Left lung (tissue), 10 donors: ENCODE results near the gene SENP5. TPM values are rescaled to one million over a fixed set of nuclear protein-coding genes. Genes with fewer than 3 reads are reported as not detected.

ENCODE experiments used
- ATAC-seq: fragments of 200-7000 bp; cut with Tn5 transposase; one replicate; pipeline ENCODE4 v1.9.1; 2020; ENCODE audit warnings: moderate library complexity
- DNase-seq, 4 donors: peaks; one replicate each; pipeline ENCODE4 v3.0.0-alpha.2; 2013 to 2020
- H3K27ac ChIP-seq, 2 donors: fragments of 200-600 bp; sonication (generic) in 1 of 2; one replicate each; pipeline versions ENCODE4 v1.5.0 to v1.8.0; 2020 to 2021
- H3K27me3 ChIP-seq, 2 donors: fragments of 200-600 bp; sonication (generic) in 1 of 2; one replicate each; pipeline versions ENCODE4 v1.5.0 to v1.8.0; 2020 to 2021
- H3K36me3 ChIP-seq, 2 donors: fragments of 200-600 bp; sonication (generic) in 1 of 2; one replicate each; pipeline versions ENCODE4 v1.5.0 to v1.8.0; 2020 to 2021
- H3K4me1 ChIP-seq, 2 donors: fragments of 200-600 bp; one replicate each; pipeline ENCODE4 v1.8.0; 2021
- H3K4me3 ChIP-seq, 2 donors: fragments of 200-600 bp; sonication (generic) in 1 of 2; one replicate each; pipeline versions ENCODE4 v1.5.0 to v1.8.0; 2020 to 2021; ENCODE audit warnings: mild to moderate bottlenecking in 1 of 2
- H3K9me3 ChIP-seq, 2 donors: fragments of 200-600 bp; sonication (generic) in 1 of 2; one replicate each; pipeline versions ENCODE4 v1.5.0 to v1.8.0; 2020 to 2021
- CTCF ChIP-seq, 2 donors: fragments of 200-600 bp; sonication (generic) in 1 of 2; IDR thresholded peaks; one replicate each; pipeline versions ENCODE4 v1.5.0 to v1.8.0; 2021; ENCODE audit warnings: antibody characterized with exemption in 2 of 2
- intact Hi-C, 2 donors: fragments of 100-400 bp; cut with DNase I; formaldehyde crosslinking; loops; one replicate each; pipeline versions ENCODE4 v1.11.2 to v1.14.2; 2022
- polyA plus RNA-seq, 6 donors: library from polyadenylated mRNA; unstranded; fragments of 120-200 nt; gene quantifications; one replicate each; pipeline ENCODE4 v1.2.1, GENCODE V29; 2013; ENCODE audit not compliant: insufficient read length in 6 of 6
- total RNA-seq, 2 donors: library from RNA; stranded (reverse); fragmentation: NEBNext Ultra II Directional; extraction: Animal tissue kit (Norgen Biotek cat#: 25700); gene quantifications; one replicate each; pipeline ENCODE4 v1.2.1, GENCODE V29; 2021
- donor health status: DM: no; HTN: yes; CAD: no.
- donor health status: DM: no; HTN: no; CAD: no.

SENP5 gene
- total and polyA plus RNA-seq, 8 donors: 25.2 to 43.8 (median 30.0) TPM

GRCh38 chr3:196968233-196969133 is 100.8 kb downstream of the SENP5 start, which contains the start of gene PIGZ:
TSS of gene PIGZ (minus strand) at chr3:196968833. CDS start at chr3:196952031, 16,802 bp downstream.
- Histone ChIP-seq H3K27me3 (no peaks in the 10 kb centered on the region), H3K4me3 (peak within 1 kb of the TSS; percentile 88 to 90), H3K36me3 (no peaks in the 10 kb centered on the region), H3K9me3 (no peaks in the 10 kb centered on the region), H3K4me1 (peaks cover 7 to 20% of the 10 kb centered on the region in 2 donors), H3K27ac (peak within 1 kb of the TSS; percentile 82 to 86)
- ATAC-seq (peak; percentile 84), DNase-seq (peak in 1 of 4 donors; percentile 90)
- TF ChIP-seq CTCF (IDR thresholded peaks at IDR 0.05): no peak
- intact Hi-C loops: loop anchor here in 1 of 2 donors (5.0 kb wide), 1 partner anchor 131 kb away; no protein-coding TSS in a partner anchor

DNA sequence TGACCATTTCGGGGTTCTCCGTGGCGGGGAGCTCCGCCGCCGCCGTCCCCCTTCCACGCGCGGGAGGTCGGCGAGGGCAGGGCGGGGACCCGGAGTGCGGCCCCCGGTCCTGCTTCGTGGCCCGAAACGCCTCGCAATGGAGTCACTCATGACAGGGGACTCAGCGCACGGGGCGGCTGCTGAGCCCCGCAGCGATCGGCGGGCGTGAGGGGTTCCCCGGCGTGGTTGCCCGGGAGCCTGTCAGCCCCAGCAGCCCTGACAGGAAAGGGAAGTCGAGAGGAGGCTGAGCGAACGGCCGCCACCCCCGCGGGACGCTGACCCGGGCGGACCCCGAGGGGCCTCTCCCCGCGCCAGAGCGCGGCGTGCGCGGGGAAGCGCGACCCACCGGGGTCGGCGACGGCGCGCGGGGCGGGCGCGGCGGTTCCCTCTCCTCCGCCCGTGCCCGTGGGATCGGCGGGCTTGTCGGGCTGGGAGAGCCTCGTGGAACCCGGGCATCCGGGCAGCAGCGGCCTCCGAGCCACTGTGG is 101.5 kb downstream of the SENP5 start:
- TF ChIP-seq CTCF (IDR thresholded peaks at IDR 0.05): no peak
- peak overlapping the region; percentile 82 to 86 for H3K27ac ChIP-seq
- intact Hi-C loops: loop anchor here in 1 of 2 donors (5.0 kb wide), 1 partner anchor 132 kb away; no protein-coding TSS in a partner anchor

GRCh38 chr3:196969660-196970546 is 102.2 kb downstream of the SENP5 start:
- TF ChIP-seq CTCF (IDR thresholded peaks at IDR 0.05): peak; percentile 81 to 91
- DNase-seq (peak; percentile 59 to 96 (median 62)), ATAC-seq (peak; percentile 93)
- no peaks in the 10 kb centered on the region for H3K9me3 ChIP-seq
- H3K27me3 ChIP-seq: no peaks in the 10 kb centered on the region
- peak overlapping the region; percentile 88 to 90 for H3K4me3 ChIP-seq
- peaks cover 7 to 20% of the 10 kb centered on the region in 2 donors for H3K4me1 ChIP-seq
- intact Hi-C loops: loop anchor here in 1 of 2 donors (5.0 kb wide), 1 partner anchor 133 kb away; no protein-coding TSS in a partner anchor
- H3K36me3 ChIP-seq: no peaks in the 10 kb centered on the region
- H3K27ac ChIP-seq: peak overlapping the region; percentile 82 to 86

More for the DNA sequence above, 101.5 kb downstream of the SENP5 start:
- no peaks in the 10 kb centered on the region for H3K27me3 ChIP-seq
- H3K4me3 ChIP-seq: peak overlapping the region; percentile 88 to 90
- H3K9me3 ChIP-seq: no peaks in the 10 kb centered on the region
- peak in 3 of 4 donors; percentile 25 to 92 (median 49) for DNase-seq
- no peaks in the 10 kb centered on the region for H3K36me3 ChIP-seq
- peaks cover 7 to 20% of the 10 kb centered on the region in 2 donors for H3K4me1 ChIP-seq
- peak; percentile 26 for ATAC-seq

GRCh38 chr3:196970547-196971093 is 102.9 kb downstream of the SENP5 start:
- no peak overlapping the region for H3K27ac ChIP-seq
- TF ChIP-seq CTCF (IDR thresholded peaks at IDR 0.05): no peak
- no peaks in the 10 kb centered on the region for H3K9me3 ChIP-seq
- intact Hi-C loops: no loop called here
- ATAC-seq (no peak), DNase-seq (no peak)
- H3K4me3 ChIP-seq: no peak overlapping the region
- no peaks in the 10 kb centered on the region for H3K27me3 ChIP-seq
- peaks cover 7 to 20% of the 10 kb centered on the region in 2 donors for H3K4me1 ChIP-seq
- no peaks in the 10 kb centered on the region for H3K36me3 ChIP-seq
